K562 (cell line): ENCODE results near the gene SLC38A10. TPM values are rescaled to one million over a fixed set of nuclear protein-coding genes. Genes with fewer than 3 reads are reported as not detected.

Experiments used
- CHCHD3 ChIP-seq: fragments of 250-450 bp; sonication (Bioruptor Pico); IDR thresholded peaks from 2 replicates; pipeline ENCODE4 v2.1.2; 2022; ENCODE audit warnings: mild to moderate bottlenecking
- DNMT1 ChIP-seq: fragments of 450-650 bp; IDR thresholded peaks from 2 replicates; pipeline ENCODE4 v1.6.1; 2016; ENCODE audit warnings: antibody characterized with exemption, mild to moderate bottlenecking
- HEY1 ChIP-seq: fragments of 250-450 bp; sonication (Bioruptor Pico); IDR thresholded peaks from 2 replicates; pipeline ENCODE4 v1.5.0; 2020; ENCODE audit warnings: mild to moderate bottlenecking, moderate library complexity, borderline replicate concordance
- ILF3 ChIP-seq: fragments of 450-650 bp; IDR thresholded peaks from 2 replicates; pipeline ENCODE4 v1.6.1; 2018; ENCODE audit warnings: antibody characterized with exemption, mild to moderate bottlenecking, moderate library complexity, borderline replicate concordance
- MCM2 ChIP-seq: fragments of 450-650 bp; IDR thresholded peaks from 2 replicates; pipeline ENCODE4 v1.6.1; 2017; ENCODE audit warnings: low read depth, mild to moderate bottlenecking
- MTA3 ChIP-seq: fragments of 450-650 bp; formaldehyde crosslinking; IDR thresholded peaks from 2 replicates; pipeline ENCODE4 v1.6.1; 2017; ENCODE audit warnings: mild to moderate bottlenecking, borderline replicate concordance
- PHF20 ChIP-seq: fragments of 450-650 bp; IDR thresholded peaks from 2 replicates; pipeline ENCODE4 v1.6.1; 2018; ENCODE audit not compliant: partially characterized antibody
- PML ChIP-seq: IDR thresholded peaks from 2 replicates; pipeline ENCODE4 v1.6.1; 2012; ENCODE audit warnings: low read length, inconsistent platforms
- POLR2A ChIP-seq: fragments of 450-650 bp; conservative IDR thresholded peaks from 2 replicates; pipeline ENCODE4 v1.6.1; 2016
- RFX5 ChIP-seq: IDR thresholded peaks from 2 replicates; pipeline ENCODE4 v1.6.1; 2011; ENCODE audit warnings: low read depth, mild to moderate bottlenecking, improper control_type of control experiment, low read length
- SREBF2 ChIP-seq: sonication (generic); formaldehyde crosslinking; IDR thresholded peaks from 2 replicates; pipeline ENCODE4 v1.4.0; 2020; ENCODE audit warnings: mild to moderate bottlenecking, missing genetic modification reagents
- SRSF7 ChIP-seq: fragments of 200-400 bp; formaldehyde crosslinking; optimal IDR thresholded peaks from 2 replicates; pipeline ENCODE3; 2017; ENCODE audit warnings: mild to moderate bottlenecking, low read depth, low read length
- ZBTB8A ChIP-seq: fragments of 450-650 bp; IDR thresholded peaks from 2 replicates; pipeline ENCODE4 v1.6.1; 2018; ENCODE audit warnings: mild to moderate bottlenecking, moderate library complexity; ENCODE audit not compliant: partially characterized antibody
- ZNF274 ChIP-seq: IDR thresholded peaks from 2 replicates; pipeline ENCODE4 v1.6.1; 2011; ENCODE audit warnings: low read depth, mild to moderate bottlenecking, low read length, moderate library complexity, borderline replicate concordance
- ZNF561 ChIP-seq: fragments of 450-650 bp; formaldehyde crosslinking; conservative IDR thresholded peaks from 2 replicates; pipeline ENCODE4 v1.4.0; 2020; ENCODE audit warnings: mild to moderate bottlenecking, moderate library complexity
- ZNF79 ChIP-seq: fragments of 250-450 bp; sonication (Bioruptor Pico); IDR thresholded peaks from 2 replicates; pipeline ENCODE4 v1.4.0; 2020; ENCODE audit warnings: low read depth, mild to moderate bottlenecking, moderate library complexity
- ZSCAN29 ChIP-seq: fragments of 450-650 bp; IDR thresholded peaks from 2 replicates; pipeline ENCODE4 v1.6.1; 2017
- polyA plus RNA-seq, 8 experiments: library from polyadenylated mRNA; depleted of rRNA in 4 of 8; stranded (reverse) in 5 of 8; unstranded in 3 of 8; fragments of >200 nt; fragmentation: Nextera tagmentation in 2 of 8; fragmentation: Illumina TruSeq in 1 of 8; extraction: Ambion mirVana in 2 of 8; extraction: Trizol in 1 of 8; gene quantifications; 2 replicates each; pipeline versions ENCODE4 v1.2.1 to v1.2.3, GENCODE V29; 2011 to 2014; ENCODE audit warnings: inconsistent platforms in 1 of 8, missing spikeins in 1 of 8
- total RNA-seq, 7 experiments: library from RNA; depleted of rRNA in 6 of 7; stranded (reverse); fragments of >200 nt in 6 of 7; fragmentation: Illumina TruSeq in 2 of 7; extraction: Trizol in 2 of 7; gene quantifications; 2 replicates each; pipeline versions ENCODE4 v1.2.1 to v1.2.3, GENCODE V29; 2011 to 2021; ENCODE audit warnings: low replicate concordance in 1 of 7
- TF ChIP-seq, protein P1 (sequence below), 2 experiments: fragments of 150-350 bp in 1 of 2; IDR thresholded peaks; 2 replicates each; pipeline ENCODE4 v1.6.1; 2012 to 2016; ENCODE audit warnings: low read depth in 2 of 2, low read length in 2 of 2, mild to moderate bottlenecking in 1 of 2, moderate library complexity in 1 of 2
- TF ChIP-seq, protein P2 (sequence below): fragments of 250-450 bp; sonication (Bioruptor Pico); IDR thresholded peaks from 2 replicates; pipeline ENCODE4 v1.5.0; 2021
- TF ChIP-seq, protein P3 (sequence below): IDR thresholded peaks from 2 replicates; pipeline ENCODE4 v1.6.1; 2012; ENCODE audit warnings: low read depth, low read length, improper control_type of control experiment, borderline replicate concordance
- TF ChIP-seq, protein P4 (sequence below): fragments of 450-650 bp; IDR thresholded peaks from 2 replicates; pipeline ENCODE4 v1.6.1; 2016; ENCODE audit warnings: mild to moderate bottlenecking

Gene SLC38A10
- total and polyA plus RNA-seq, 9 of the 15 experiments (the other 6 are each of a cell fraction or from before 2014, with no cell fraction given) = 0.45 to 54.2 (median 13.8) TPM

- TF ChIP-seq, protein P1, sequence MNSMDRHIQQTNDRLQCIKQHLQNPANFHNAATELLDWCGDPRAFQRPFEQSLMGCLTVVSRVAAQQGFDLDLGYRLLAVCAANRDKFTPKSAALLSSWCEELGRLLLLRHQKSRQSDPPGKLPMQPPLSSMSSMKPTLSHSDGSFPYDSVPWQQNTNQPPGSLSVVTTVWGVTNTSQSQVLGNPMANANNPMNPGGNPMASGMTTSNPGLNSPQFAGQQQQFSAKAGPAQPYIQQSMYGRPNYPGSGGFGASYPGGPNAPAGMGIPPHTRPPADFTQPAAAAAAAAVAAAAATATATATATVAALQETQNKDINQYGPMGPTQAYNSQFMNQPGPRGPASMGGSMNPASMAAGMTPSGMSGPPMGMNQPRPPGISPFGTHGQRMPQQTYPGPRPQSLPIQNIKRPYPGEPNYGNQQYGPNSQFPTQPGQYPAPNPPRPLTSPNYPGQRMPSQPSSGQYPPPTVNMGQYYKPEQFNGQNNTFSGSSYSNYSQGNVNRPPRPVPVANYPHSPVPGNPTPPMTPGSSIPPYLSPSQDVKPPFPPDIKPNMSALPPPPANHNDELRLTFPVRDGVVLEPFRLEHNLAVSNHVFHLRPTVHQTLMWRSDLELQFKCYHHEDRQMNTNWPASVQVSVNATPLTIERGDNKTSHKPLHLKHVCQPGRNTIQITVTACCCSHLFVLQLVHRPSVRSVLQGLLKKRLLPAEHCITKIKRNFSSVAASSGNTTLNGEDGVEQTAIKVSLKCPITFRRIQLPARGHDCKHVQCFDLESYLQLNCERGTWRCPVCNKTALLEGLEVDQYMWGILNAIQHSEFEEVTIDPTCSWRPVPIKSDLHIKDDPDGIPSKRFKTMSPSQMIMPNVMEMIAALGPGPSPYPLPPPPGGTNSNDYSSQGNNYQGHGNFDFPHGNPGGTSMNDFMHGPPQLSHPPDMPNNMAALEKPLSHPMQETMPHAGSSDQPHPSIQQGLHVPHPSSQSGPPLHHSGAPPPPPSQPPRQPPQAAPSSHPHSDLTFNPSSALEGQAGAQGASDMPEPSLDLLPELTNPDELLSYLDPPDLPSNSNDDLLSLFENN (IDR thresholded peaks at IDR 0.05; ENCODE audit: low read depth in 2 of 2, low read length in 2 of 2) = no peak
- TF ChIP-seq SREBF2 (CRISPR knock-in tag) (no peak), RFX5 (no peak), PHF20 (no peak), ZNF561 (no peak), POLR2A (peak; percentile 68), ZBTB8A (no peak), ZNF274 (no peak), HEY1 (CRISPR knock-in tag) (no peak), ILF3 (no peak), ZNF79 (CRISPR knock-in tag) (no peak), SRSF7 (no peak), MTA3 (no peak), CHCHD3 (CRISPR knock-in tag) (no peak), MCM2 (no peak), PML (0 out of 2 replicates have a peak, but pooled peaks have one; percentile 32), DNMT1 (no peak), ZSCAN29 (0 out of 2 replicates have a peak, but pooled peaks have one; percentile 43)
- TF ChIP-seq, protein P2, sequence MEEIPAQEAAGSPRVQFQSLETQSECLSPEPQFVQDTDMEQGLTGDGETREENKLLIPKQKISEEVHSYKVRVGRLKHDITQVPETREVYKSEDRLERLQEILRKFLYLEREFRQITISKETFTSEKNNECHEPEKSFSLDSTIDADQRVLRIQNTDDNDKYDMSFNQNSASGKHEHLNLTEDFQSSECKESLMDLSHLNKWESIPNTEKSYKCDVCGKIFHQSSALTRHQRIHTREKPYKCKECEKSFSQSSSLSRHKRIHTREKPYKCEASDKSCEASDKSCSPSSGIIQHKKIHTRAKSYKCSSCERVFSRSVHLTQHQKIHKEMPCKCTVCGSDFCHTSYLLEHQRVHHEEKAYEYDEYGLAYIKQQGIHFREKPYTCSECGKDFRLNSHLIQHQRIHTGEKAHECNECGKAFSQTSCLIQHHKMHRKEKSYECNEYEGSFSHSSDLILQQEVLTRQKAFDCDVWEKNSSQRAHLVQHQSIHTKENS (CRISPR knock-in tag) = no peak
- TF ChIP-seq, protein P3, sequence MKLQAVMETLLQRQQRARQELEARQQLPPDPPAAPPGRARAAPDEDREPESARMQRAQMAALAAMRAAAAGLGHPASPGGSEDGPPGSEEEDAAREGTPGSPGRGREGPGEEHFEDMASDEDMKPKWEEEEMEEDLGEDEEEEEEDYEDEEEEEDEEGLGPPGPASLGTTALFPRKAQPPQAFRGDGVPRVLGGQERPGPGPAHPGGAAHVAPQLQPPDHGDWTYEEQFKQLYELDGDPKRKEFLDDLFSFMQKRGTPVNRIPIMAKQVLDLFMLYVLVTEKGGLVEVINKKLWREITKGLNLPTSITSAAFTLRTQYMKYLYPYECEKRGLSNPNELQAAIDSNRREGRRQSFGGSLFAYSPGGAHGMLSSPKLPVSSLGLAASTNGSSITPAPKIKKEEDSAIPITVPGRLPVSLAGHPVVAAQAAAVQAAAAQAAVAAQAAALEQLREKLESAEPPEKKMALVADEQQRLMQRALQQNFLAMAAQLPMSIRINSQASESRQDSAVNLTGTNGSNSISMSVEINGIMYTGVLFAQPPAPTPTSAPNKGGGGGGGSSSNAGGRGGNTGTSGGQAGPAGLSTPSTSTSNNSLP = no peak
- TF ChIP-seq, protein P4, sequence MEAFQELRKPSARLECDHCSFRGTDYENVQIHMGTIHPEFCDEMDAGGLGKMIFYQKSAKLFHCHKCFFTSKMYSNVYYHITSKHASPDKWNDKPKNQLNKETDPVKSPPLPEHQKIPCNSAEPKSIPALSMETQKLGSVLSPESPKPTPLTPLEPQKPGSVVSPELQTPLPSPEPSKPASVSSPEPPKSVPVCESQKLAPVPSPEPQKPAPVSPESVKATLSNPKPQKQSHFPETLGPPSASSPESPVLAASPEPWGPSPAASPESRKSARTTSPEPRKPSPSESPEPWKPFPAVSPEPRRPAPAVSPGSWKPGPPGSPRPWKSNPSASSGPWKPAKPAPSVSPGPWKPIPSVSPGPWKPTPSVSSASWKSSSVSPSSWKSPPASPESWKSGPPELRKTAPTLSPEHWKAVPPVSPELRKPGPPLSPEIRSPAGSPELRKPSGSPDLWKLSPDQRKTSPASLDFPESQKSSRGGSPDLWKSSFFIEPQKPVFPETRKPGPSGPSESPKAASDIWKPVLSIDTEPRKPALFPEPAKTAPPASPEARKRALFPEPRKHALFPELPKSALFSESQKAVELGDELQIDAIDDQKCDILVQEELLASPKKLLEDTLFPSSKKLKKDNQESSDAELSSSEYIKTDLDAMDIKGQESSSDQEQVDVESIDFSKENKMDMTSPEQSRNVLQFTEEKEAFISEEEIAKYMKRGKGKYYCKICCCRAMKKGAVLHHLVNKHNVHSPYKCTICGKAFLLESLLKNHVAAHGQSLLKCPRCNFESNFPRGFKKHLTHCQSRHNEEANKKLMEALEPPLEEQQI = no peak
These were observed 14.2 kb upstream of the SLC38A10 start (continued) for GRCh38 chr17:81309140-81309858.
